HL-60/S4 (cell line): ENCODE results near the gene CFAP20DC.
"Not testable (repeated sequence)": the region's sequence is repeated elsewhere in the genome, so short reads cannot be mapped to it uniquely, and the experiment has no call there.

Experiments used
- in situ Hi-C: fragments of 300-500 bp; cut with MboI; formaldehyde crosslinking; loops from 2 replicates; pipeline ENCODE4 v1.14.3; 2022; ENCODE audit warnings: low sequenced_read_pairs

CFAP20DC gene

GRCh38 chr3:58824285-58824684, 225.5 kb downstream of the CFAP20DC start:
- in situ Hi-C loops: no loop called here

GRCh38 chr3:58806551-58807244, 243.1 kb downstream of the CFAP20DC start:
- in situ Hi-C loops: not testable (repeated sequence)

GRCh38 chr3:58804914-58805313, 244.9 kb downstream of the CFAP20DC start:
- in situ Hi-C loops: no loop called here

- in situ Hi-C loops: no loop called here
Measured at GRCh38 chr3:58801541-58801940, 248.3 kb downstream of the CFAP20DC start.

GRCh38 chr3:58800940-58801339, 248.9 kb downstream of the CFAP20DC start:
- in situ Hi-C loops: no loop called here

- in situ Hi-C loops: no loop called here
Measured at GRCh38 chr3:58800032-58800431, 249.8 kb downstream of the CFAP20DC start.

- in situ Hi-C loops: no loop called here
Measured at GRCh38 chr3:58799271-58799670, 250.6 kb downstream of the CFAP20DC start.

GRCh38 chr3:58798312-58798711, 251.5 kb downstream of the CFAP20DC start:
- in situ Hi-C loops: no loop called here

- in situ Hi-C loops: no loop called here
Measured at GRCh38 chr3:58794750-58795149, 255.1 kb downstream of the CFAP20DC start.

GRCh38 chr3:58793938-58794337, 255.9 kb downstream of the CFAP20DC start:
- in situ Hi-C loops: no loop called here

GRCh38 chr3:58792921-58793451, 256.8 kb downstream of the CFAP20DC start:
- in situ Hi-C loops: no loop called here

- in situ Hi-C loops: no loop called here
Measured at GRCh38 chr3:58789385-58789784, 260.4 kb downstream of the CFAP20DC start.

GRCh38 chr3:58784888-58785287, 264.9 kb downstream of the CFAP20DC start:
- in situ Hi-C loops: no loop called here

- in situ Hi-C loops: no loop called here
Measured at GRCh38 chr3:58784425-58784824, 265.4 kb downstream of the CFAP20DC start.

GRCh38 chr3:58783845-58784244, 266.0 kb downstream of the CFAP20DC start:
- in situ Hi-C loops: no loop called here

GRCh38 chr3:58779934-58780333, 269.9 kb downstream of the CFAP20DC start:
- in situ Hi-C loops: no loop called here

- in situ Hi-C loops: no loop called here
Measured at GRCh38 chr3:58776231-58776630, 273.6 kb downstream of the CFAP20DC start.

- in situ Hi-C loops: no loop called here
Measured at GRCh38 chr3:58772462-58772861, 277.4 kb downstream of the CFAP20DC start.

- in situ Hi-C loops: no loop called here
Measured at GRCh38 chr3:58769065-58769464, 280.8 kb downstream of the CFAP20DC start.

- in situ Hi-C loops: no loop called here
Measured at GRCh38 chr3:58766587-58767282, 283.1 kb downstream of the CFAP20DC start.

GRCh38 chr3:58755150-58755549, 294.7 kb downstream of the CFAP20DC start:
- in situ Hi-C loops: no loop called here

GRCh38 chr3:58754074-58754473, 295.8 kb downstream of the CFAP20DC start:
- in situ Hi-C loops: no loop called here
